HEK293T (cell line): ENCODE data around the gene SMAD3.

ENCODE experiments used
- ARNT ChIP-seq: fragments of 450-650 bp; IDR thresholded peaks from 2 replicates; pipeline ENCODE4 v1.6.1; 2017; ENCODE audit warnings: mild to moderate bottlenecking
- BHLHE40 ChIP-seq: fragments of 450-650 bp; IDR thresholded peaks from 2 replicates; pipeline ENCODE4 v1.6.1; 2016; ENCODE audit warnings: mild to moderate bottlenecking, moderate library complexity, borderline replicate concordance
- CTBP1 ChIP-seq: fragments of 450-650 bp; IDR thresholded peaks from 2 replicates; pipeline ENCODE4 v1.6.1; 2016; ENCODE audit warnings: borderline replicate concordance
- ELF4 ChIP-seq: fragments of 450-650 bp; IDR thresholded peaks from 2 replicates; pipeline ENCODE4 v1.6.1; 2017; ENCODE audit warnings: antibody characterized with exemption
- FOXA1 ChIP-seq: fragments of 450-650 bp; IDR thresholded peaks from 2 replicates; pipeline ENCODE4 v1.6.1; 2016; ENCODE audit warnings: mild to moderate bottlenecking
- FOXK2 ChIP-seq: fragments of 450-650 bp; IDR thresholded peaks from 2 replicates; pipeline ENCODE4 v1.6.1; 2016; ENCODE audit warnings: mild to moderate bottlenecking
- FOXM1 ChIP-seq: fragments of 450-650 bp; IDR thresholded peaks from 2 replicates; pipeline ENCODE4 v1.6.1; 2017; ENCODE audit warnings: mild to moderate bottlenecking, borderline replicate concordance
- HDGF ChIP-seq: fragments of 450-650 bp; IDR thresholded peaks from 2 replicates; pipeline ENCODE4 v1.6.1; 2017; ENCODE audit warnings: antibody characterized with exemption, borderline replicate concordance
- LEF1 ChIP-seq: fragments of 450-650 bp; IDR thresholded peaks from 2 replicates; pipeline ENCODE4 v1.6.1; 2017; ENCODE audit warnings: mild to moderate bottlenecking, borderline replicate concordance
- NFRKB ChIP-seq: fragments of 450-650 bp; IDR thresholded peaks from 2 replicates; pipeline ENCODE4 v1.6.1; 2016; ENCODE audit warnings: mild to moderate bottlenecking, moderate library complexity
- SP1 ChIP-seq: fragments of 450-650 bp; IDR thresholded peaks from 2 replicates; pipeline ENCODE4 v1.6.1; 2017
- TARDBP ChIP-seq: fragments of 450-650 bp; IDR thresholded peaks from 2 replicates; pipeline ENCODE4 v1.6.1; 2016
- ZNF384 ChIP-seq: fragments of 450-650 bp; IDR thresholded peaks from 2 replicates; pipeline ENCODE4 v1.6.1; 2016
- TF ChIP-seq, protein P1 (sequence below): fragments of 450-650 bp; IDR thresholded peaks from 2 replicates; pipeline ENCODE4 v1.6.1; 2016

DNA sequence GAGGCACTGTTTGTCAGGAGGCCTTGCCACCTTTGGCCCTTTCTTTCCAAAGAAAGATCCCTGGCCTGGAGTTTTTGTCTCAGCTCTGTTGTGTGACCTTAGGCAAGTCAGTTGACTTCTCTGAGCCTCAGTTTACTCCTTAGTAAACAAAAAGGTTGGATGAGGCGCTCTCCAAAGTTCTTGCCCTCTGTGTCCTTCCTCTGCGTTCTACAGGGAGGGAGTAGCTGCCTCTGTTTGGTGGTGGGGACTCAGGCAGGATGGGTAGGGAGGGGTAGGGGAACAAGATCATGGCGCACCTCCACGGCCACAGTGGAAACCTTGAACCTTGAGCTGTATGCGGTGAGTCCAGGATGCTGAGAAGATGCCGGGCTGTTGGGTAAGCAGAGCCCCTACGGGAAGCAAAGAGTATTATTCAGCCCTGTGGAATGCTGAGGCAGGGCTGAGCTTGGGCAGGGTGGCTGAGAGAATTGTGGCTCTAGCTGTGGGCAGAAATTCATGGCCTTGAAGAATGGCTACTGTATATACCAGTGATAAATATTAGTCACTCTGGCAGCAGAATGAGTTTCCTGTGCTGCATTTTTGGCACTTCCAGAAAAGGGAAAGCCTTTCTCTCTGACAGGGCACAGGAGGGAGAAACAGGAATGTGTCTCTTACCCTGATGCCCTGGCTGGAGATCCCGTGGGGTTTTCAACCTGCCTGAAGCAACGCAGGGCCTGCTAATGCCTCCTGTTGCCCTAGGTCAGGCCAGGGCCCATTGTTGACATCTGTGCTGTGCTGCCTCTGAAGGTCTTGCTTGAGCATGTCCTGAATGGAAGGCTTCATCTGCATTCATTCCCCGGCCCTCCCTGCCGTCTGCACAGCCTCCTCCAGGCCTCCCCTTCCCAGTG lies 39.9 kb downstream of the SMAD3 start:
- TF ChIP-seq FOXA1 (no peak), SP1 (no peak), HDGF (no peak), FOXM1 (no peak), CTBP1 (no peak), ELF4 (no peak), ARNT (no peak), FOXK2 (no peak), NFRKB (no peak), BHLHE40 (no peak), LEF1 (no peak), ZNF384 (no peak), TARDBP (no peak)
- TF ChIP-seq, protein P1, sequence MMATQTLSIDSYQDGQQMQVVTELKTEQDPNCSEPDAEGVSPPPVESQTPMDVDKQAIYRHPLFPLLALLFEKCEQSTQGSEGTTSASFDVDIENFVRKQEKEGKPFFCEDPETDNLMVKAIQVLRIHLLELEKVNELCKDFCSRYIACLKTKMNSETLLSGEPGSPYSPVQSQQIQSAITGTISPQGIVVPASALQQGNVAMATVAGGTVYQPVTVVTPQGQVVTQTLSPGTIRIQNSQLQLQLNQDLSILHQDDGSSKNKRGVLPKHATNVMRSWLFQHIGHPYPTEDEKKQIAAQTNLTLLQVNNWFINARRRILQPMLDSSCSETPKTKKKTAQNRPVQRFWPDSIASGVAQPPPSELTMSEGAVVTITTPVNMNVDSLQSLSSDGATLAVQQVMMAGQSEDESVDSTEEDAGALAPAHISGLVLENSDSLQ: no peak
